ENCODE data around the gene ZNF43. TPM values are rescaled to one million over a fixed set of nuclear protein-coding genes. Genes with fewer than 3 reads are reported as not detected.
"Not testable (repeated sequence)": the region's sequence is repeated elsewhere in the genome, so short reads cannot be mapped to it uniquely, and the experiment has no call there.

ZNF43 gene
- total RNA-seq, 1 donor from 2014 or later, result 13.2 TPM

DNA sequence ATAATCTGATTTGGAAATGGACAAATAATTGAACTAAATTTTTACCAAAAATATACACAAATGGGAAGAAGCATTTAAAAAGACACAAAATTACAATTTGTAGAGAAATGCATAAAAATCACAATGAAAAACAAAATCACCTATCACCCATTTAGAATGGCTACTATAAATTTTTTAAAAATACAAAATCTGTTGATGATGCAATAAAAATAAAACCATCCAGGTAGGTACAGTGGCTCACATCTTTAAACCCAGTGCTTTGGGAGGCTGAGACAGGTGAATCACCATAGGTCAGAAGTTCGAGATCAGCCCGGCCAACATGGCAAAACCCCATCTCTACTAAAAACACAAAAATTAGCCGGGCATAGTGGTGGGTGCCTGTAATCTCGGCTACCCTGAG is 23.5 kb downstream of the ZNF43 start:
- no peak for DNase-seq (ENCODE audit: extremely low read depth, low read depth, low spot score)

DNA sequence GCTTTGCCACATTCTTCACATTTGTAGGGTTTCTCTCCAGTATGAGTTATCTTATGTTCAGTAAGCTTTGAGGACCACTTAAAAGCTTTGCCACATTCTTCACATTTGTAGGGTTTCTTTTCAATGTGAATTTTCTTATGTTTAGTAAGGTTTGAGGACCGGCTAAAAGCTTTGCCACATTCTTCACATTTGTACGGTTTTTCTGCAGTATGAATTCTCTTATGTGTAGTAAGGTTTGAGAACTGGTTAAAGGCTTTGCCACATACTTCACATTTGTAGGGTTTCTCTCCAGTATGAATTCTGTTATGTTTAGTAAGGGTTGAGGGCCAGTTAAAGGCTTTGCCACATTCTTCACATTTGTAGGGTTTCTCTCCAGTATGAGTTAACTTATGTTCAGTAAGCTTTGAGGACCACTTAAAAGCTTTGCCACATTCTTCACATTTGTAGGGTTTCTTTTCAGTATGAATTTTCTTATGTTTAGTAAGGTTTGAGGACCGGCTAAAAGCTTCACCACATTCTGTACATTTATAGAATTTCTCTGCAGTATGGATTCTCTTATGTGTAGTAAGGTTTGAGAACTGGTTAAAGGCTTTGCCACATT is 27.5 kb downstream of the ZNF43 start:
- DNase-seq (ENCODE audit: extremely low read depth, low read depth, low spot score), result not testable (repeated sequence)

DNA sequence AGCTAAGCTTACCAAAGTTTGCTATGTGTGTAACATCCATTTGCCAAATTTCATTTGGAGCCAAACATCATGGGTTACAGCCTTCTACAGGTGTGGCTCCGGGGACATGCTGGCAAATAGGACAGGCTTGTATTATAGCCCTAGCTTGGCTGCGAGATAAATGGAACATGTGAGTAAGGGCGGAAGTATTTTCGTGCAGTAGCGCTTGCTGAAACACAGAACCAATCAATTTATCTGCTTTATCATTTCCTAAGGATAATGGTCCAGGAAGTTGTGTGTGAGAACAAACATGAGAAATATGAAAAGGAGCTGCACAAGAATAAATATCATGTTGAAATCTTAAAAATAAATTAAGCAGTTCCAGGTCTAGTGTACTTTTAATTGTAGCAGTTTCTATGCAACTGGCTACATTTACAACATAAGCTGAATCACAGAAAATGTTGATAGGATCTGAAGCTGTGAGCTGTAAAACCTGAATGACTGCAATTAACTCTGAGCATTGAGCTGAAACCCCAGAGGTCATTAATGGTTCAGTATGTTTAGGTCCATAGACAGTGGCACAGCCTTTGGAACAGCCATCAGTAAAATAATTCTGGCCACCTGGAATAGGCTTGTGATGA is 46.4 kb downstream of the ZNF43 start:
- DNase-seq (ENCODE audit: extremely low read depth, low read depth, low spot score), result no peak

DNA sequence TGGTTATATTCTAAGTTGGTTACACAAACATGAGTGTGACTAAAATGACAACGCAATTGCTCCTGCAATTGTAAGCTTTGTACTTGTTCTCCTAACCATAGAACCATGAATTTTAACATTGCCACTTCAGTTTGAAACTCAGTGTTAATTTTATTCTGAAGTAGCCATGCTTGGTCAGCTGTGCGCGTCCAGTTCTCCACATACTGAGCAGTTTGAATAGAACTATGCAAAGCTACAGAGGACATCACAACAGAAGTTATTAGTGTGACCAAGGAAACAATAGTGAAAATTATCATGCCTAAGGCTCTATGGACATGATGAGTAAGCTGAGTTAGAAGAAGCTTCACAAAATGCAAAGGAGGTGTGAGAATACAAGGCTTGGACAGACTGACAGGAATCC is 49.0 kb downstream of the ZNF43 start:
- no peak for DNase-seq (ENCODE audit: extremely low read depth, low read depth, low spot score)

DNA sequence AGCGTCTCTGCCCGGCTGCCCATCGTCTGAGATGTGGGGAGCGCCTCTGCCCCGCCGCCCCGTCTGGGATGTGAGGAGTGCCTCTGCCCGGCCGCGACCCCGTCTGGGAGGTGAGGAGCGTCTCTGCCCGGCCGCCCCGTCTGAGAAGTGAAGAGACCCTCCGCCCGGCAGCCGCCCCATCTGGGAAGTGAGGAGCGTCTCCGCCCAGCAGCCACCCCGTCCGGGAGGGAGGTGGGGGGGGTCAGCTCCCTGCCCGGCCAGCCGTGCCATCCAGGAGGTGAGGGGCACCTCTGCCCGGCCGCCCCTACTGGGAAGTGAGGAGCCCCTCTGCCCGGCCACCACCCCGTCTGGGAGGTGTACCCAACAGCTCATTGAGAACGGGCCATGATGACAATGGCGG is 60.2 kb downstream of the ZNF43 start:
- not testable (repeated sequence) for DNase-seq (ENCODE audit: extremely low read depth, low read depth, low spot score)

DNA sequence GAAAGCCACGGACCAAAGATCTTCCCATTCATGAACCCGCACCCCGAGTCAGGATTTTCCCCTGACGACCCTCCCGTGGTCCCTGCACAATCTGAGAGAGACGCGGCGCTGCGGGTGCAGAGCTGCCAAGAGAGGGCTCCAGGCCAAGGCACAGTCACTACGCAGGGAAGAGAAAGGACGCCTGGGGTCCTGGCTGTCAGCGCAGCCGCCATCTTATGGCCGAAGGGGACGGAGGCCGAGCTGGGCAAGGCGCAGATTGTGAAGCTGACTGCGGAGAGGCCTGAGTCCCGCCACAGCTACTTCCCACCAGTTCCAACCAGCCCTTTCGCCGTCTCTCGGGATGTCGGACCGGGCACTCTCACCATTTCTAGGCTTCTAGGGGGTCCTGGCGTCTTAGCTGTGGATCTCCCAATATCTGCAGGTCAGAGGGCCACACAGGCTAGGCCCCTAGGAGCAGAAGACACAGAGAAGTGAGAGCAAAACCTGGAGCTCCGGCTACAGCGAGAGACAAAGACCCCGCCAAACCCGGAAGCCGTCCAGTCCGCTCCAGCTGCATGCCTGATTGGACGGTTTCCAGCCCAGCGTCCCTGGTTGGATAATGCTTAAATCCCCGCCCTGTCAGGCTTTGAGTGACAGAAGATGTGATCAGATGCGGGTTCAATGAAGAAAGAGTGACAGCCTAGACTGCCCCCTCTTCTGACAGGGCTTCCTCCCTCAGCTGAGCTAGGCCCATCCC is 68.7 kb downstream of the ZNF43 start, which contains the start of gene ZNF100:
ZNF100 (minus strand) TSS at position 515 of the 736 bp plus-strand sequence; CDS start at position 365, 150 bp downstream.
- DNase-seq (ENCODE audit: extremely low read depth, low read depth, low spot score), result peak; percentile 82

DNA sequence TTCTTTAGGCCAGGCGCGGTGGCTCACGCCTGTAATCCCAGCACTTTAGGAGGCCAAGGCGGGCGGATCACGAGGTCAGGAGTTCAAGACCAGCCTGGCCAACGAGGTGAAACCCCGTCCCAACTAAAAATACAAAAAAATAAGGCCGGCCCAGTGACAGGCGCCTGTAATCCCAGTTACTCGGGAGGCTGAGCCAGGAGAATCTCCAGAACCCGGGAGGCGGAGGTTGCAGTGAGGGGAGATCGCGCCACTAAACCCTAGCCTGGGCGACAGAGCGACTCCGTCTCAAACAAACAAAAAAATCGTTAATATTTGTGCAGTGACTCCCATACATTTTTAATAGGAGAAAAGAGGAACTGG is 69.3 kb downstream of the ZNF43 start:
- not testable (repeated sequence) for DNase-seq (ENCODE audit: extremely low read depth, low read depth, low spot score)

DNA sequence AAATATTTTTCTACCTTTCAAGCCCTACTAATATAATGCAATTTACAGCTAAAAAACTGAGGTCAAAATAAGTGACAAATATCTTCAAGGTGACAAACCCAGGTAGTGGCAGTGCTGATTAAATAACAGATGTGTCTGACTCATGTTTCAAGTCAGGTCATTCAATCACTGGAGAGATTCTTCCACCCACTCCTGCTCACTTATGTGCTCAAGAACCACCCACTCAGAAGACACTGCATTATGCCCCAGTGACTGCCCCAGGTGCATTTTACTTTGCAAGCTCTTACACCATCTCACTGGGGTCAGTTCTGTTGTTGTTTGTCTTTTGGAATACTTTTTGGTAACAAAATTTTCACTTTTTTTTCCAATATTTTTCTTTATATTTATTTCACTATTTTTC is 70.8 kb downstream of the ZNF43 start:
- DNase-seq (ENCODE audit: extremely low read depth, low read depth, low spot score), result no peak

DNA sequence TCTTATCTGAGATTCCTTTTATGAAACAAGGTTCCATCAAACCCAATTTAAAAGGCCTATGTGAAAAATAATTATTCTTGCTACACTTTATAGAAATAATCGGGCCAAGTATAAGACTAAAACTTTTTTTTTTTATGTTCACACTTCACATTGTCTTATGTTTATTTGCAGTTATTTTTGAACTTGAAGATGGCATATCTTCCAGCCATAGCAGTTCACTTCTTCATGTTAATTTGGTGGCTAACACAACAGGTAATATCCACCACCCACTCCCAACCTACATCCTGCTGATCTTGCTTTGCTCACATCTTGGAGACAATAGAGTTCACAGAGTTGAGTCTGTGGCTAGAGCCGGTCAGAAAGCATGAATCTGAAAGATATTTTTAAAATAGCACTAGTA is 74.4 kb downstream of the ZNF43 start:
- not testable (repeated sequence) for DNase-seq (ENCODE audit: extremely low read depth, low read depth, low spot score)

DNA sequence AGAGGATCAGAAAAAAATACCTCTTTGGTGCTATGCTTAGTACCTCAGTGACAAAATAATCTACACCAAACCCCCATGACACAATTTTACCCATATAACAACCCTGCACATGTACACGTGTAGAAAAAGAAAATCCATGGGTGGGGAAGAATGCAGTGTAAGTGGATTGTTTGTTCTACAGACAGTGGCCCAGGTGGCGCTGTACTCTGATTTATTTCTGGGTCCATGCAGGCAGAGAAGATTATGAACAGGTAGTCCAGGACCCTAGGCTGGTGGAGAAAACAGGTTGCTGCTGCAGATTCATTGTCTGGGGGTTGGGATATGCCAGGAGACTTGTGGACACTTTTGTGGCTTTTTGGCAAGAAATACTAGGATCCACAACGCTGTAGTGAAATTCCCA is 77.7 kb downstream of the ZNF43 start:
- DNase-seq (ENCODE audit: extremely low read depth, low read depth, low spot score), result no peak

DNA sequence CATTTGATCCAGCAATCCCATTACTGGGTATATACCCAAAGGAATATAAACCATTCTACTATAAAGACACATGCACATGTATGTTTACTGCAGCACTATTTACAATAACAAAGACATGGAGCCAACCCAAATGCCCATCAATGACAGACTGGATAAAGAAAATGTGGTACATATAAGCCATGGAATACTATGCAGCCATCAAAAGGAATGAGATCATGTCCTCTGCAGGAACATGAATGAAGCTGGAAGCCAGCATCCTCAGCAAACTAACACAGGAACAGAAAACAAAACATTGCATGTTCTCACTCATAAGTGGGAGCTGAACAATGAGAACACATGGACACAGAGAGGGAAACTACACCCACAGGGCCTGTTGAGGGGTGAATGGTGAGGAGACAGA is 80.4 kb downstream of the ZNF43 start:
- DNase-seq (ENCODE audit: extremely low read depth, low read depth, low spot score), result not testable (repeated sequence)

Other genes starting within 250 kb of the ZNF43 start
- 4.3 and 4.9 TPM in 2 replicates for gene ZNF100, start 68.6 kb downstream of the ZNF43 start, total RNA-seq
- gene ZNF208, start 174.8 kb upstream of the ZNF43 start, total RNA-seq, result 0.53 TPM in 1 of 2 replicates, not detected in the other
- gene ZNF257, start 216.3 kb upstream of the ZNF43 start, total RNA-seq, result 1.2 and 3.7 TPM in 2 replicates

Data from glomerular endothelial cell (primary cell).